GM12878 (cell line): ENCODE measurements around the gene GOLGA6L7.
"Not testable (repeated sequence)": the region's sequence is repeated elsewhere in the genome, so short reads cannot be mapped to it uniquely, and the experiment has no call there.

Experiments
- TF ChIP-seq, protein P1 (sequence below), 3 experiments: IDR thresholded peaks in 2 of 3; conservative IDR thresholded peaks in 1 of 3; 2 replicates each; pipeline ENCODE4 v1.5.1; 2011; ENCODE audit warnings: low read depth in 3 of 3, low read length in 3 of 3, mild to moderate bottlenecking in 3 of 3, control low read depth in 2 of 3, moderate library complexity in 2 of 3, inconsistent platforms in 1 of 3, mixed read lengths in 1 of 3; ENCODE audit not compliant: control insufficient read depth in 2 of 3, insufficient read depth in 1 of 3; ENCODE audit errors: extremely low read depth in 1 of 3
- TF ChIP-seq, protein P2 (sequence below): fragments of 450-650 bp; IDR thresholded peaks from 2 replicates; pipeline ENCODE4 v1.6.1; 2018; ENCODE audit warnings: mild to moderate bottlenecking, low read depth, moderate library complexity; ENCODE audit not compliant: partially characterized antibody
- TF ChIP-seq, protein P3 (sequence below): fragments of 150-350 bp; IDR thresholded peaks from 2 replicates; pipeline ENCODE4 v1.6.1; 2016; ENCODE audit warnings: low read depth, low read length

DNA sequence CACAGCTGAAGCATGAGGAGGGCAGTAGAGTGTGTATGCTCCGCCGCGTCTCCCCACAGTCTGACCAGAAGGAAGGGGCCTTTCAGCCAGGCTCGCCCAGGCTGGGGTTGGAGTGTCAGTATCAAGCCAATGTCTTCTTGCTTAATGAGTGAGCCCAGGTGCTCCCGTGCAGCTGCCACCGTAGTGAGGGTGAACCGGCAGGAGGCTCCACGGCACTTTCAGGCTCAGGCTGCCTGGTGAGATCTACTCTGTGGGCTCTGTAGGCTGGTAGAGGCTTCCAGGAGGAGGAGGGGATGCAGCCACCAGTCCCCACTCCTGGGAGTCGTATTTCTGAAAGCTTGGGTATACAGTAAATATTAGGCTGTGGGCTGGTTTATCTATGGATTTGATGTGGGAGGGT lies 8.2 kb downstream of the GOLGA6L7 start:
- TF ChIP-seq, protein P1, sequence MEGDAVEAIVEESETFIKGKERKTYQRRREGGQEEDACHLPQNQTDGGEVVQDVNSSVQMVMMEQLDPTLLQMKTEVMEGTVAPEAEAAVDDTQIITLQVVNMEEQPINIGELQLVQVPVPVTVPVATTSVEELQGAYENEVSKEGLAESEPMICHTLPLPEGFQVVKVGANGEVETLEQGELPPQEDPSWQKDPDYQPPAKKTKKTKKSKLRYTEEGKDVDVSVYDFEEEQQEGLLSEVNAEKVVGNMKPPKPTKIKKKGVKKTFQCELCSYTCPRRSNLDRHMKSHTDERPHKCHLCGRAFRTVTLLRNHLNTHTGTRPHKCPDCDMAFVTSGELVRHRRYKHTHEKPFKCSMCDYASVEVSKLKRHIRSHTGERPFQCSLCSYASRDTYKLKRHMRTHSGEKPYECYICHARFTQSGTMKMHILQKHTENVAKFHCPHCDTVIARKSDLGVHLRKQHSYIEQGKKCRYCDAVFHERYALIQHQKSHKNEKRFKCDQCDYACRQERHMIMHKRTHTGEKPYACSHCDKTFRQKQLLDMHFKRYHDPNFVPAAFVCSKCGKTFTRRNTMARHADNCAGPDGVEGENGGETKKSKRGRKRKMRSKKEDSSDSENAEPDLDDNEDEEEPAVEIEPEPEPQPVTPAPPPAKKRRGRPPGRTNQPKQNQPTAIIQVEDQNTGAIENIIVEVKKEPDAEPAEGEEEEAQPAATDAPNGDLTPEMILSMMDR (IDR thresholded peaks at IDR 0.05 in 2 of 3, conservative IDR thresholded peaks at IDR 0.05 in 1 of 3; ENCODE audit: control insufficient read depth in 2 of 3, extremely low read depth in 1 of 3, insufficient read depth in 1 of 3, low read depth in 3 of 3, low read length in 3 of 3) = not testable (repeated sequence)
- TF ChIP-seq, protein P2, sequence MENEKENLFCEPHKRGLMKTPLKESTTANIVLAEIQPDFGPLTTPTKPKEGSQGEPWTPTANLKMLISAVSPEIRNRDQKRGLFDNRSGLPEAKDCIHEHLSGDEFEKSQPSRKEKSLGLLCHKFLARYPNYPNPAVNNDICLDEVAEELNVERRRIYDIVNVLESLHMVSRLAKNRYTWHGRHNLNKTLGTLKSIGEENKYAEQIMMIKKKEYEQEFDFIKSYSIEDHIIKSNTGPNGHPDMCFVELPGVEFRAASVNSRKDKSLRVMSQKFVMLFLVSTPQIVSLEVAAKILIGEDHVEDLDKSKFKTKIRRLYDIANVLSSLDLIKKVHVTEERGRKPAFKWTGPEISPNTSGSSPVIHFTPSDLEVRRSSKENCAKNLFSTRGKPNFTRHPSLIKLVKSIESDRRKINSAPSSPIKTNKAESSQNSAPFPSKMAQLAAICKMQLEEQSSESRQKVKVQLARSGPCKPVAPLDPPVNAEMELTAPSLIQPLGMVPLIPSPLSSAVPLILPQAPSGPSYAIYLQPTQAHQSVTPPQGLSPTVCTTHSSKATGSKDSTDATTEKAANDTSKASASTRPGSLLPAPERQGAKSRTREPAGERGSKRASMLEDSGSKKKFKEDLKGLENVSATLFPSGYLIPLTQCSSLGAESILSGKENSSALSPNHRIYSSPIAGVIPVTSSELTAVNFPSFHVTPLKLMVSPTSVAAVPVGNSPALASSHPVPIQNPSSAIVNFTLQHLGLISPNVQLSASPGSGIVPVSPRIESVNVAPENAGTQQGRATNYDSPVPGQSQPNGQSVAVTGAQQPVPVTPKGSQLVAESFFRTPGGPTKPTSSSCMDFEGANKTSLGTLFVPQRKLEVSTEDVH = not testable (repeated sequence)
- TF ChIP-seq, protein P3, sequence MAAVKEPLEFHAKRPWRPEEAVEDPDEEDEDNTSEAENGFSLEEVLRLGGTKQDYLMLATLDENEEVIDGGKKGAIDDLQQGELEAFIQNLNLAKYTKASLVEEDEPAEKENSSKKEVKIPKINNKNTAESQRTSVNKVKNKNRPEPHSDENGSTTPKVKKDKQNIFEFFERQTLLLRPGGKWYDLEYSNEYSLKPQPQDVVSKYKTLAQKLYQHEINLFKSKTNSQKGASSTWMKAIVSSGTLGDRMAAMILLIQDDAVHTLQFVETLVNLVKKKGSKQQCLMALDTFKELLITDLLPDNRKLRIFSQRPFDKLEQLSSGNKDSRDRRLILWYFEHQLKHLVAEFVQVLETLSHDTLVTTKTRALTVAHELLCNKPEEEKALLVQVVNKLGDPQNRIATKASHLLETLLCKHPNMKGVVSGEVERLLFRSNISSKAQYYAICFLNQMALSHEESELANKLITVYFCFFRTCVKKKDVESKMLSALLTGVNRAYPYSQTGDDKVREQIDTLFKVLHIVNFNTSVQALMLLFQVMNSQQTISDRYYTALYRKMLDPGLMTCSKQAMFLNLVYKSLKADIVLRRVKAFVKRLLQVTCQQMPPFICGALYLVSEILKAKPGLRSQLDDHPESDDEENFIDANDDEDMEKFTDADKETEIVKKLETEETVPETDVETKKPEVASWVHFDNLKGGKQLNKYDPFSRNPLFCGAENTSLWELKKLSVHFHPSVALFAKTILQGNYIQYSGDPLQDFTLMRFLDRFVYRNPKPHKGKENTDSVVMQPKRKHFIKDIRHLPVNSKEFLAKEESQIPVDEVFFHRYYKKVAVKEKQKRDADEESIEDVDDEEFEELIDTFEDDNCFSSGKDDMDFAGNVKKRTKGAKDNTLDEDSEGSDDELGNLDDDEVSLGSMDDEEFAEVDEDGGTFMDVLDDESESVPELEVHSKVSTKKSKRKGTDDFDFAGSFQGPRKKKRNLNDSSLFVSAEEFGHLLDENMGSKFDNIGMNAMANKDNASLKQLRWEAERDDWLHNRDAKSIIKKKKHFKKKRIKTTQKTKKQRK = not testable (repeated sequence)
